Fibroblast of the aortic adventitia (primary cell): Measurements from ENCODE around the gene SPDEF. TPM values are rescaled to one million over a fixed set of nuclear protein-coding genes. Genes with fewer than 3 reads are reported as not detected.

Experiments used
- DNase-seq: peaks from one replicate; pipeline ENCODE4 v3.0.0-alpha.2; 2010; ENCODE audit warnings: low read depth
- H3K4me3 ChIP-seq: 2 replicates; pipeline ENCODE4 v1.5.1; 2011; ENCODE audit warnings: low read depth, mild to moderate bottlenecking, control low read depth, low read length, moderate library complexity
- CTCF ChIP-seq: IDR thresholded peaks from 2 replicates; pipeline ENCODE4 v1.5.1; 2011; ENCODE audit warnings: mild to moderate bottlenecking, low read length, control low read depth, inconsistent platforms; ENCODE audit not compliant: insufficient read depth
- total RNA-seq: library from RNA; depleted of rRNA; stranded (reverse); fragments of >200 nt; gene quantifications from 2 replicates; pipeline ENCODE4 v1.2.3, GENCODE V29; 2012; ENCODE audit warnings: low replicate concordance

SPDEF gene
- total RNA-seq, 1 donor, result not detected

- DNase-seq, result peak; percentile 82
- peak; percentile 77 for TF ChIP-seq CTCF
- peak overlapping the region; percentile 52 for H3K4me3 ChIP-seq
These were observed 29.0 kb downstream of the SPDEF start for GRCh38 chr6:34526992-34527728.

- no peak overlapping the region for H3K4me3 ChIP-seq
- TF ChIP-seq CTCF, result no peak
These were observed 29.7 kb downstream of the SPDEF start for GRCh38 chr6:34526241-34526972.

GRCh38 chr6:34525431-34526175 is 30.5 kb downstream of the SPDEF start:
- no peak overlapping the region for H3K4me3 ChIP-seq
- TF ChIP-seq CTCF, result no peak
- no peak for DNase-seq

More at GRCh38 chr6:34526241-34526972, 29.7 kb downstream of the SPDEF start:
- no peak for DNase-seq

GRCh38 chr6:34524971-34525370 is 31.2 kb downstream of the SPDEF start:
- DNase-seq, result no peak
- TF ChIP-seq CTCF, result no peak
- no peak overlapping the region for H3K4me3 ChIP-seq

GRCh38 chr6:34524499-34524898 is 31.6 kb downstream of the SPDEF start:
- no peak for TF ChIP-seq CTCF
- no peak overlapping the region for H3K4me3 ChIP-seq
- no peak for DNase-seq

- TF ChIP-seq CTCF, result no peak
- no peak for DNase-seq
- no peak overlapping the region for H3K4me3 ChIP-seq
These were observed 32.5 kb downstream of the SPDEF start for GRCh38 chr6:34523441-34524206.
